ENCODE results near the gene ZIC2.
"Not testable (repeated sequence)": the region's sequence is repeated elsewhere in the genome, so short reads cannot be mapped to it uniquely, and the experiment has no call there.

ZIC2 gene

DNA sequence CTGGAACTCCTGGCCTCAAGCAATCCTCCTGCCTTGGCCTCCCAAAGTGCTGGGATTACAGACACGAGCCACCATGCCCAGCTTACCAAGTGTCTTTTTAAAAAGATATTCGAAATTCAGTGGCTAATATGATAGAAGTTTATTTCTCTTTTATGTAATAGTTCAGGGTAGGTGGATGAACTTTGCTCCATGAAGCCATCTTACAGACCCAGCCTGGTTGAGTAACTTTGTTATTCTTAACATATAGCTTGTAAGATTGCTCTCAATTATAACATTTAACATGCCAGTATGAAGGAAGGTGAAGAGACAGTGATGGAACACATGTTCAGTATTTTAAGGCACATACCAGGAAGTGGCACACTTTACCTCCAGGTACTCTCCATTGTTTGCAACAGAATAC is 42.4 kb downstream of the ZIC2 start:
- no peak for FAIRE-seq

DNA sequence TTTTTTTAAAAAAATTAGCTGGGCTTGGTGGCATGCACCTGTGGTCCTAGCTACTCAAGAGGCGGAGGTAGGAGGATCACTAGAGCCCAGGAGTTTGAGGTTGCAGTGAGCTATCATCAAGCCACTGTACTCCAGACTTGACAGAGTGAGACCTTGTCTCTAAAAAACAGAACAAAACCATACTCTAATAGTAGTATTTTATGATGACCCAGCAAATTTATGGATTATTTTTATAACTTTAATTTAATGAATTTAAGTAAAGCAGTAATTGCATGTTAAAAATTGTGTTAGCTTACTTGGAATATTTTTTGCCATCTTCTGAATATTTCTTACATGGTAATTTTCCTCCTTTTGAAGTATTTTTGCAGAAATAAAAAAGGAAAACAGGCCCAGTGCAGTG is 48.3 kb downstream of the ZIC2 start:
- no peak for FAIRE-seq

DNA sequence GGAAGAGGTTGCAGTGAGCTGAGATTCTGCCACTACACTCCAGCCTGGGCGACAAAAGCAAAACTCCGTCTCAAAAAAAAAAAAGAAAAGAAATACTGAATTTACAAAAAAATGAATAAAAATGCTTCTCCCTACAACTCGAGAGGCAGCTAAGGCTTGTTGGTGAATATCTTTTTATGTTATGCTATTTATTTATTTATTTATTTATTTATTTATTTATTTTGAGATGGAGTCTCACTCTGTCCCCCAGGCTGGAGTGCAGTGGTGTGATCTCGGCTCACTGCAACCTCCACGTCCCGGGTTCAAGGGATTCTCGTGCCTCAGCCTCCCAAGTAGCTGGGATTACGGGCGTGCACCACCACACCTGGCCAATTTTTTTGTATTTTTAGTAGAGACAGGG is 51.1 kb downstream of the ZIC2 start:
- not testable (repeated sequence) for FAIRE-seq

DNA sequence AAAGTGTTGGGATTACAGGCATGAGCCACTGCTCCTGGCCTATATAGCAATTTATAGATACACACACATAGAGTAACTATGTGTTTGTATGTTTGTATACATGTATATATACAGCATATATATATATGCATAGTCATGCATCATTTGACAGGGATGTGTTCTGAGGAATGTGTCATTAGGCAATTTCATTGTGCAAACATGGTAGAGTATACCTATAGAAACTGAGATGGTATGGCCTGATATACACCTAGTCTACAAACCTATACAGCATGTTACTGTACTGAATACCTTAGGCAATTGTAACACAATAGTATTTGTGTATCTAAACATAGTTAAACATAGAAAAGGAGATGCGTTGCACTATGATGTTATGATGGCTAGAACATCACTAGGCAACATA is 54.4 kb downstream of the ZIC2 start:
- FAIRE-seq = no peak
